Activated naive CD8-positive, alpha-beta T cell treated with anti-CD3 and anti-CD28 coated beads, Interleukin-2, amount 50 U/mL, for 16 hours (primary cell): ENCODE measurements around the gene EFNA4.
A peak's percentile ranks its signal among the peaks of the same experiment; 100 is the strongest.
"Not testable (repeated sequence)": the region's sequence is repeated elsewhere in the genome, so short reads cannot be mapped to it uniquely, and the experiment has no call there.

ENCODE experiments used
- DNase-seq: peaks from one replicate; pipeline ENCODE4 v3.0.0-alpha.2; 2020; ENCODE audit warnings: low read depth, low spot score

EFNA4 gene

GRCh38 chr1:155086856-155087535 lies 23.5 kb downstream of the EFNA4 start:
- DNase-seq, result no peak

- peak; percentile 63 for DNase-seq
Measured at GRCh38 chr1:155091071-155092051, 27.8 kb downstream of the EFNA4 start.

GRCh38 chr1:155092131-155092530 lies 28.6 kb downstream of the EFNA4 start:
- DNase-seq, result no peak

DNA sequence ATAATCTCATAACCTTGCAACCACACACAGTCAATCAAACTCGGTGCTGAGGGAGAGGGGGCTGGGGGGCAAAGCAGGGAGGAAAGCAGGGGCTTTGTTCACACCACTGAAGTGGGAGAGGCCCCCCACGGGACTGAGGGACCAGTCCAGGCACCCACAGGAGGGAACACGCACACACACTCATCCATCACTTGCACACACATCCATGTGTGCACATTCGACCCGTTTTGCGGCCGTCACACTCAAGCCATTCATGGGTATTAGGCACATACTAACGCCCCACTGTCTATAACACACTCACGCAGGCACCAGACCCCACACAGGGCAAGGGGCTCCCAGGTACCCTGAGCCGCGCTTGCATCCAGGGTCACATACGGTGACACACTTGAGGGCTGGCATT lies 29.1 kb downstream of the EFNA4 start:
- no peak for DNase-seq

- DNase-seq, result no peak
Measured at GRCh38 chr1:155093911-155094621, 30.5 kb downstream of the EFNA4 start.

DNA sequence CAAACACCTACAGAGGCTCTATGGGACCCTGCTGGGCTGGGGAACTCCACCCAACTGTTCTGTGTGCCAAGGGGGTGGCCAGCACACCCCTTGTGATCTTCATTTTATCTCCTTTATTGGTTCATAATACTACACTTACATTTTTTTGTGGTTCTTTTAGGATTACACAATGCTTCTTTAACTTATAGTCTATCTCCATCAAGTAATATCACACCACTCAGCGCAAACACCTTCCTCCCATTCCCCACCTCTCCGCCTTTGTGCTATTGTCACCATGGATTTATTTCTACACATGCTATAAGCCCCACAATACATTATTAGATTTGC lies 31.0 kb downstream of the EFNA4 start:
- no peak for DNase-seq

DNA sequence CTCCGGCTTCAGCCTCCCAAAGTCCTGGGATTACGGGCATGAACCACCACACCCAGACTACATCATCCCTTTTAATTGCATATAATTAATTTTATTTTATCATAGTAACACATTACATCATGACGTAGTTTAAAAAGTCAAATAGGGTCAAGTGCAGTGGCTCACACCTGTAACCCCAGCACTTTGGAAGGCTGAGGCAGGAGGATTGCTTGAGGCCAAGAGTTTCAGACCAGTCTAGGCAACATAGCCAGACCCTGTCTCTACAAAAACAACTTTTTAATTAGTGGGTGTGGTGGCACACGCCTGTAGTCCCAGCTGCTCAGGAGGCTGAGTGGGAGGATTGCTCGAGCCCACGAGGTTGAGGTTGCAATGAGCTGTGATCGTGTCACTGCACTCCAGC lies 35.8 kb downstream of the EFNA4 start:
- no peak for DNase-seq

- DNase-seq, result no peak
Measured at GRCh38 chr1:155103325-155103724, 39.8 kb downstream of the EFNA4 start.

- no peak for DNase-seq
Measured at GRCh38 chr1:155104605-155105534, 41.3 kb downstream of the EFNA4 start.

- no peak for DNase-seq
Measured at GRCh38 chr1:155105604-155106011, 42.1 kb downstream of the EFNA4 start.

GRCh38 chr1:155106862-155107261 lies 43.3 kb downstream of the EFNA4 start:
- DNase-seq, result no peak

DNA sequence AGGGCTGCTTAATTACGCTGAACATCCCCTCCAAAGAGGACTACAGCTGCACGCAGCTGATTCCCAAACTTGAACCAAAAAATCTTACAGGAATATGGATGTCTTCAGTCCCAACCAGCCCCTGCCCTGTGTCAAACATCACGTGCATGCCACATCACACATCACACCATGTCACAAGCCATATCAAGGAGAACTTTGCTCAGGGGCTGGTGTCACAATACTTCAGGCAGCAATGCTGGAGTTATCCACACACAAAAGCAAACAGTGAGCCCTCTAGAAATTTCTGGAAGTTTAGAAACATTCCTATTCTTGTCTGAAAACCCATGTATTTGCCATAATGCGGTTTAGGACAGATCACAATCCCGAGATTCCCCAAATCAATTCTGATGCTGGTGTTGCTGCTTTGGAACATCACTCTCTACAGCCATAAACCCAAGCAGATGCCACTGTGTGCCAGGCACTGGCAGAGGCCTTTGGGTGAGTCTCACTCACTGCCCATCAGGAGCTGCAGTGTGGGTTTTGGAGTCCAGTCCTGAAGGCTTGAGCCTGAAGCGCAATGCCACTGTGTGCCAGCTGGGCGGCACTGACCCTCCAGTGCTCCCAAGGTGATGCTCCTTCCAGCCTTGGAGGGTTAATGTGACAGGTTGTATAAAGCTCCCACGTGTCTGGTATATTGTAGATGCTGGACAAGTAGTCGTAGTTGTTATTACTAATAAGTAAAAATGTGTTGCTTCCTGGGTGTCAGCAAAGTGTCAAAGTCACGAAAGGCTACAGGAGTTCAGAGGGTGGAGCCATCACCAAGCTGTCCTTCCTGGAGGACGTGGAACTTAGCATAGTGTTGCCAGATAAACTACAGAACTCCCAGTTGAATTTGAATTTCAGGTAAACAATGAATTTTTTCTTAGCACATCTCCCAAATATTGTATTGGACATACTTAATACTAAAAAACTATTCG lies 44.0 kb downstream of the EFNA4 start:
- no peak for DNase-seq

GRCh38 chr1:155108296-155108695 lies 44.8 kb downstream of the EFNA4 start:
- DNase-seq, result no peak

GRCh38 chr1:155110381-155110780 lies 46.8 kb downstream of the EFNA4 start:
- no peak for DNase-seq

- no peak for DNase-seq
Measured at GRCh38 chr1:155110826-155111225, 47.3 kb downstream of the EFNA4 start.

- DNase-seq, result no peak
Measured at GRCh38 chr1:155113450-155113980, 50.0 kb downstream of the EFNA4 start.

DNA sequence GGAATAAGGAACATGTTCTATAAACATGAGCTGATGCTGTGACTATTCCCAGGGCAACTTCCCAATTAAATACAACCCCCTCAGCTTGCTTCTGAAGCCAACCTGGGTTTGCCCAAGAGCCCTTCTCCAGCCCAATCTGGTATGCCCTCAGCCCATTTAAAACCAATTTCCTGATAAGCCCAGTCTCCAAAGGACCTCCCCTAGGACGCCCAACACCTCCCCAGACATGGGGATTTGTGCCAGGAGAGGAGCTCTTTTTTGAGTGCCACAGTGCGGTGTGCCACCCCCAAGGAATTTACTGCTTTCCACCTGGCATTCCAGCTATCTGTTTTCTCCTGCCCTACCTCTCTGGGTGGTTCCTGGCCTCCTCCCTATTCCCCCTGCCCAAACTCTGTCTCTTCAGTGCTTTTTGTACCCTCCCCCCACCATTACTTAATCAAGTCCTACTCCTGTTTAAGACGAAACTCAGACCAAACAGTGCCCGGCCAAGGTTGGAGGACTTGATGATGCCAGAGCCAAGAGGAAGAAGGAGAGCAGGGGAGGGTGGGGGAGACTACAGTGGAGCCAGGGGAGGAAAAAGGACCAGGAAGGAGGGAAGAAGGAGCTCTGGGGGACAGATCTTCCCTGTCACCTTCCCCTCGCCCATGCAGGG lies 52.7 kb downstream of the EFNA4 start:
- no peak for DNase-seq

DNA sequence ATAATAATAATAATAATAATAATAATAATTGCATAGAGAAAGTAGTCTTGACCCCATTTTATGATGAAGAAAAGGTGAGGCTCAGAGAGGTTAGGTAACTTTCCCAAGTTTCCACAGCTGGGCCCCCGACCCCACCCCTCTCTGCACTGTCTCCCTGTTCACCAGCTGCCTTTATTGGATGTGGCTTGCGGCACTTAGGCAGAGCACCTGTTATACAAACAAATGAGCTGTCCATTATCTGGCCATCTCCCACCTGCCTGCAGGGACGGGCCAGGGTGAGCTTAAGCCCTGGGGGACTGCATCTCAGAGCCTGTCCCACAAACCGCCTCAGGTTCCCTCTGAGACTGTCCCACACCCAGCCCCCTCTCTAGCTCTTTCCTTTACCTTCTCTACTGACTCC lies 54.1 kb downstream of the EFNA4 start:
- no peak for DNase-seq

DNA sequence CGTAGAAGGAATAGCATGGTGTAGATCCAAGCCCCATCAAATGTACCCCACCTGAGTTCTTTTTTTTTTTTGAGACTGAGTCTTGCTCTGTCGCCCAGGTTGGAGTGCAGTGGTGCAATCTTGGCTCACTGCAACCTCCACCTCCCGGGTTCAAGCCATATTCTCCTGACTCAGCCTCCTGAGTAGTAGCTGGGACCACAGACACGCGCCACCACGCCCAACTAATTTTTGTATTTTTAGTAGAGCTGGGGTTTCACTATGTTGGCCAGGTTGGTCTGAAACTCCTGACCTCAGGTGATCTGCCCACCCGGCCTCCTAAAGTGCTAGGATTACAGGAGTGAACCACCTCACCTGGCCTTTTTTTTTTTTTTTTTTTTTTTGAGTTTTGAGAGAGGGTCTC lies 54.5 kb downstream of the EFNA4 start:
- not testable (repeated sequence) for DNase-seq
